Activated naive CD8-positive, alpha-beta T cell (primary cell): ENCODE results near the gene MBD3L5.
"Not testable (repeated sequence)": the region's sequence is repeated elsewhere in the genome, so short reads cannot be mapped to it uniquely, and the experiment has no call there.

ENCODE experiments used
- H3K27ac Mint-ChIP-seq: one replicate; pipeline ENCODE4 v1.8.0; 2021; ENCODE audit warnings: mixed read lengths
- H3K27me3 Mint-ChIP-seq: one replicate; pipeline ENCODE4 v1.8.0; 2021; ENCODE audit warnings: mixed read lengths
- H3K36me3 Mint-ChIP-seq: one replicate; pipeline ENCODE4 v1.8.0; 2021; ENCODE audit warnings: mixed read lengths
- H3K4me1 Mint-ChIP-seq: one replicate; pipeline ENCODE4 v1.8.0; 2021; ENCODE audit warnings: low read depth, mixed read lengths
- H3K4me3 Mint-ChIP-seq: one replicate; pipeline ENCODE4 v1.8.0; 2021; ENCODE audit warnings: mild to moderate bottlenecking, mixed read lengths
- H3K9me3 Mint-ChIP-seq: one replicate; pipeline ENCODE4 v1.8.0; 2021; ENCODE audit warnings: low read depth, mixed read lengths

Gene MBD3L5

GRCh38 chr19:7018828-7019227 lies 11.6 kb upstream of the MBD3L5 start:
- Mint-ChIP-seq H3K36me3 (peaks cover 1% of the 10 kb centered on the region), H3K27me3 (no peaks in the 10 kb centered on the region), H3K9me3 (no peaks in the 10 kb centered on the region), H3K4me1 (peaks cover 5% of the 10 kb centered on the region), H3K27ac (no peak overlapping the region), H3K4me3 (no peak overlapping the region)

- not testable (repeated sequence) for H3K27me3 Mint-ChIP-seq, H3K4me3 Mint-ChIP-seq, H3K36me3 Mint-ChIP-seq, H3K4me1 Mint-ChIP-seq, H3K27ac Mint-ChIP-seq, H3K9me3 Mint-ChIP-seq
Measured at GRCh38 chr19:7021331-7021730, 9.0 kb upstream of the MBD3L5 start, which contains the start of gene MBD3L2B. TSS of gene MBD3L2B (minus strand) at chr19:7021431. CDS start at chr19:7021397, 34 bp downstream.

GRCh38 chr19:7028790-7029189 lies 1.6 kb upstream of the MBD3L5 start:
- H3K36me3 Mint-ChIP-seq, H3K4me3 Mint-ChIP-seq, H3K27me3 Mint-ChIP-seq, H3K4me1 Mint-ChIP-seq, H3K9me3 Mint-ChIP-seq, H3K27ac Mint-ChIP-seq: not testable (repeated sequence)

- not testable (repeated sequence) for H3K27me3 Mint-ChIP-seq, H3K36me3 Mint-ChIP-seq, H3K9me3 Mint-ChIP-seq, H3K4me3 Mint-ChIP-seq, H3K4me1 Mint-ChIP-seq, H3K27ac Mint-ChIP-seq
Measured at GRCh38 chr19:7040079-7040478, 9.7 kb downstream of the MBD3L5 start, which contains the start of gene MBD3L4. TSS of gene MBD3L4 (minus strand) at chr19:7040179. CDS start at chr19:7040144, 35 bp downstream.

- H3K4me3 Mint-ChIP-seq, H3K36me3 Mint-ChIP-seq, H3K4me1 Mint-ChIP-seq, H3K27ac Mint-ChIP-seq, H3K27me3 Mint-ChIP-seq, H3K9me3 Mint-ChIP-seq: not testable (repeated sequence)
Measured at GRCh38 chr19:7041563-7041962, 11.2 kb downstream of the MBD3L5 start.

- H3K4me3 Mint-ChIP-seq, H3K36me3 Mint-ChIP-seq, H3K27me3 Mint-ChIP-seq, H3K27ac Mint-ChIP-seq, H3K4me1 Mint-ChIP-seq, H3K9me3 Mint-ChIP-seq: not testable (repeated sequence)
Measured at GRCh38 chr19:7049021-7049420, 18.6 kb downstream of the MBD3L5 start, which contains the start of gene MBD3L2. TSS of gene MBD3L2 (plus strand) at chr19:7049321. CDS start at chr19:7049374, 53 bp downstream.

- H3K27me3 Mint-ChIP-seq, H3K27ac Mint-ChIP-seq, H3K9me3 Mint-ChIP-seq, H3K36me3 Mint-ChIP-seq, H3K4me1 Mint-ChIP-seq, H3K4me3 Mint-ChIP-seq: not testable (repeated sequence)
Measured at GRCh38 chr19:7051421-7051820, 21.0 kb downstream of the MBD3L5 start.

- not testable (repeated sequence) for H3K27me3 Mint-ChIP-seq, H3K4me3 Mint-ChIP-seq, H3K27ac Mint-ChIP-seq, H3K36me3 Mint-ChIP-seq, H3K9me3 Mint-ChIP-seq, H3K4me1 Mint-ChIP-seq
Measured at GRCh38 chr19:7052896-7053295, 22.5 kb downstream of the MBD3L5 start.

- not testable (repeated sequence) for H3K4me1 Mint-ChIP-seq, H3K4me3 Mint-ChIP-seq, H3K36me3 Mint-ChIP-seq, H3K9me3 Mint-ChIP-seq, H3K27ac Mint-ChIP-seq, H3K27me3 Mint-ChIP-seq
Measured at GRCh38 chr19:7054635-7055368, 24.4 kb downstream of the MBD3L5 start.

GRCh38 chr19:7055679-7056078 lies 25.3 kb downstream of the MBD3L5 start:
- not testable (repeated sequence) for H3K4me3 Mint-ChIP-seq, H3K36me3 Mint-ChIP-seq, H3K4me1 Mint-ChIP-seq, H3K9me3 Mint-ChIP-seq, H3K27ac Mint-ChIP-seq, H3K27me3 Mint-ChIP-seq

- H3K27ac Mint-ChIP-seq, H3K4me3 Mint-ChIP-seq, H3K4me1 Mint-ChIP-seq, H3K27me3 Mint-ChIP-seq, H3K36me3 Mint-ChIP-seq, H3K9me3 Mint-ChIP-seq: not testable (repeated sequence)
Measured at GRCh38 chr19:7056371-7056770, 26.0 kb downstream of the MBD3L5 start.

- H3K27ac Mint-ChIP-seq, H3K36me3 Mint-ChIP-seq, H3K27me3 Mint-ChIP-seq, H3K4me1 Mint-ChIP-seq, H3K4me3 Mint-ChIP-seq, H3K9me3 Mint-ChIP-seq: not testable (repeated sequence)
Measured at GRCh38 chr19:7058576-7058975, 28.2 kb downstream of the MBD3L5 start, which contains the start of gene MBD3L3. TSS of gene MBD3L3 (minus strand) at chr19:7058676. CDS start at chr19:7058605, 71 bp downstream.

GRCh38 chr19:7059977-7060376 lies 29.6 kb downstream of the MBD3L5 start:
- not testable (repeated sequence) for H3K4me3 Mint-ChIP-seq, H3K27me3 Mint-ChIP-seq, H3K27ac Mint-ChIP-seq, H3K9me3 Mint-ChIP-seq, H3K36me3 Mint-ChIP-seq, H3K4me1 Mint-ChIP-seq

- Mint-ChIP-seq H3K9me3 (no peaks in the 10 kb centered on the region), H3K27me3 (no peaks in the 10 kb centered on the region), H3K27ac (no peak overlapping the region), H3K4me1 (peaks cover 1% of the 10 kb centered on the region), H3K4me3 (no peak overlapping the region), H3K36me3 (no peaks in the 10 kb centered on the region)
Measured at GRCh38 chr19:7063339-7063738, 33.0 kb downstream of the MBD3L5 start.

GRCh38 chr19:7063764-7064418 lies 33.5 kb downstream of the MBD3L5 start:
- no peaks in the 10 kb centered on the region for H3K27me3 Mint-ChIP-seq
- no peak overlapping the region for H3K27ac Mint-ChIP-seq

GRCh38 chr19:7067122-7067521 lies 36.7 kb downstream of the MBD3L5 start:
- H3K4me3 Mint-ChIP-seq, H3K36me3 Mint-ChIP-seq, H3K9me3 Mint-ChIP-seq, H3K27ac Mint-ChIP-seq, H3K27me3 Mint-ChIP-seq: not testable (repeated sequence)
- H3K4me1 Mint-ChIP-seq = peaks cover 17% of the 10 kb centered on the region

More at GRCh38 chr19:7063764-7064418, 33.5 kb downstream of the MBD3L5 start:
- Mint-ChIP-seq H3K4me3 (no peak overlapping the region), H3K4me1 (peaks cover 4% of the 10 kb centered on the region), H3K36me3 (no peaks in the 10 kb centered on the region), H3K9me3 (no peaks in the 10 kb centered on the region)
